Aorta (tissue), 5 donors: ENCODE measurements around the gene TBX20. TPM values are rescaled to one million over a fixed set of nuclear protein-coding genes. Genes with fewer than 3 reads are reported as not detected.
"Not testable (repeated sequence)": the region's sequence is repeated elsewhere in the genome, so short reads cannot be mapped to it uniquely, and the experiment has no call there.

ENCODE experiments used
- ATAC-seq: fragments of 200-7000 bp; cut with Tn5 transposase; one replicate; pipeline ENCODE4 v1.9.1; 2022; ENCODE audit warnings: moderate library complexity; ENCODE audit not compliant: low FRiP score
- DNase-seq, 2 donors: peaks; one replicate each; pipeline ENCODE4 v3.0.0-alpha.2; 2020
- H3K27ac ChIP-seq, 2 donors: one replicate each; pipeline ENCODE4 v1.5.1; 2013; ENCODE audit warnings: low read length in 2 of 2, mild to moderate bottlenecking in 2 of 2, moderate library complexity in 2 of 2, control low read depth in 1 of 2, inconsistent platforms in 1 of 2, low read depth in 1 of 2
- H3K27me3 ChIP-seq, 2 donors: one replicate each; pipeline ENCODE4 v1.6.1; 2013; ENCODE audit warnings: control low read depth in 1 of 2, low read length in 1 of 2, mild to moderate bottlenecking in 1 of 2, moderate library complexity in 1 of 2; ENCODE audit not compliant: insufficient read depth in 2 of 2, control insufficient read depth in 1 of 2
- H3K36me3 ChIP-seq, 2 donors: one replicate each; pipeline ENCODE4 v1.6.1; 2013; ENCODE audit warnings: control low read depth in 1 of 2, low read length in 1 of 2, mild to moderate bottlenecking in 1 of 2; ENCODE audit not compliant: insufficient read depth in 2 of 2, control insufficient read depth in 1 of 2
- H3K4me1 ChIP-seq, 2 donors: one replicate each; pipeline ENCODE4 v1.6.1; 2013; ENCODE audit warnings: low read length in 2 of 2, control low read depth in 1 of 2, mild to moderate bottlenecking in 1 of 2, moderate library complexity in 1 of 2; ENCODE audit not compliant: insufficient read depth in 2 of 2, control insufficient read depth in 1 of 2
- H3K4me3 ChIP-seq, 2 donors: one replicate each; pipeline ENCODE4 v1.5.1; 2013; ENCODE audit warnings: low read length in 2 of 2, control low read depth in 1 of 2, mild to moderate bottlenecking in 1 of 2
- H3K9me3 ChIP-seq: one replicate; pipeline ENCODE4 v1.6.1; 2013; ENCODE audit warnings: mild to moderate bottlenecking, low read length; ENCODE audit not compliant: control insufficient read depth
- WGBS, 2 donors: extraction: QIAGEN DNeasy Blood & Tissue Kit; methylation state at CpG; one replicate each; pipeline ENCODE4 v1.1.7; 2013; 5-methylcytosine and 5-hydroxymethylcytosine counted together
- intact Hi-C, 2 donors: fragments of 100-400 bp; cut with DNase I; formaldehyde crosslinking; loops; one replicate each; pipeline versions ENCODE4 v1.14.2 to v1.15.0; 2022
- polyA plus RNA-seq, 2 donors: library from polyadenylated mRNA; stranded (reverse); fragments of 200-250 nt; gene quantifications; one replicate each; pipeline ENCODE4 v1.2.3, GENCODE V29; 2013
- total RNA-seq, 2 donors: library from RNA; stranded (reverse); fragmentation: NEBNext Ultra II Directional; extraction: Animal tissue kit (Norgen Biotek cat#: 25700); gene quantifications; one replicate each; pipeline ENCODE4 v1.2.1, GENCODE V29; 2021
- donor health status: healthy with polysubstance abuse.
- donor health status: Bipolar disorder and iron deficiency.
- donor health status: DM: no; HTN: no; CAD: no.
- donor health status: DM: no; HTN: no; CAD: no.
- donor health status: DM: yes; HTN: yes; CAD: no.

Gene TBX20
- total and polyA plus RNA-seq, 4 donors: 0.36 TPM; not detected in 3

DNA sequence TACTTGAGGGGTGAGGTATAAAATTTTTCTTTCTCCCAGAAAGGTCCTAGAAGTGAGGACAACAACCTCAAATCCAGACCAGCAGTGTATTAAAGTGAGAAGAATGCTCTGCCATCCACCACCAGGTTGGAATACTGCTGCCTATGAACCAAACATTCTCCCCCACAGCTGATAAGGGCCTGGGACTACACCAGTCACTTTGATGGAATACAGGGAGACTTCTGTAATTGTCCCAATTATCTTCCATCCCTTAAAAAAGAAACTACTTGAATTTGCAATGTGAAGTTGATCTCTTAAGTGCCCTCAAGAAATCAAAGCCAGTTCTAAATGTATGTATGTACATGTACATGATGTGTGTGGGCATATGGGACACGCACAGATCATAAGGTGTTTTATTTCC lies 3.0 kb downstream of the TBX20 start:
- intact Hi-C loops: no loop called here
- DNase-seq (no peak), ATAC-seq (no peak)
- H3K4me1 ChIP-seq: no peaks in the 10 kb centered on the region
- 80% methylated on average over 1 of the region's 1 CpG for WGBS, 2 donors
- H3K4me3 ChIP-seq: no peak overlapping the region
- H3K27me3 ChIP-seq: no peaks in the 10 kb centered on the region
- H3K9me3 ChIP-seq: peaks cover 5% of the 10 kb centered on the region
- no peak overlapping the region for H3K27ac ChIP-seq
- H3K36me3 ChIP-seq: no peaks in the 10 kb centered on the region

DNA sequence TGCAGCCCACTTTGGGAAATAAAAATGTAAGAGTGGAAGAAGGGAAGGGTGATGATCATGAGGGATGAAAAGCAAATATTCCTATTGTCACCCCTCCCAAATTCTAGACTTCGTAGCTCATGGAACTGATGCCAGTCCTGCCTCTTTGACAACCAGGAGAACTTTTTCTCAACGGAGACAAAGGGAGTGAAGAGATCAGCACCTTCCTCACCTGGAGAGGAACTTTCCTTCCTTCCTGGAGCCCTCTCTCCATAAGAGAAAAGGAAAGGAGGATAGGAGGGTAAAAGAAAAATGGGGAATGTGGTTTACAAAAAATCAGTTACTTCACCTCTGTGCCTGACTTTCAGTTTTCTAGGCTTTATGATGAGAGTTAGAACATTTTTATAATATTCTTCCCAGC lies 3.4 kb downstream of the TBX20 start:
- peaks cover 5% of the 10 kb centered on the region for H3K9me3 ChIP-seq
- H3K4me3 ChIP-seq: no peak overlapping the region
- H3K27me3 ChIP-seq: no peaks in the 10 kb centered on the region
- no peak for ATAC-seq
- intact Hi-C loops: no loop called here
- no peaks in the 10 kb centered on the region for H3K4me1 ChIP-seq
- H3K36me3 ChIP-seq: no peaks in the 10 kb centered on the region
- 45 to 51% methylated on average over 2 of the region's 2 CpGs for WGBS, 2 donors
- no peak overlapping the region for H3K27ac ChIP-seq
- DNase-seq: no peak

DNA sequence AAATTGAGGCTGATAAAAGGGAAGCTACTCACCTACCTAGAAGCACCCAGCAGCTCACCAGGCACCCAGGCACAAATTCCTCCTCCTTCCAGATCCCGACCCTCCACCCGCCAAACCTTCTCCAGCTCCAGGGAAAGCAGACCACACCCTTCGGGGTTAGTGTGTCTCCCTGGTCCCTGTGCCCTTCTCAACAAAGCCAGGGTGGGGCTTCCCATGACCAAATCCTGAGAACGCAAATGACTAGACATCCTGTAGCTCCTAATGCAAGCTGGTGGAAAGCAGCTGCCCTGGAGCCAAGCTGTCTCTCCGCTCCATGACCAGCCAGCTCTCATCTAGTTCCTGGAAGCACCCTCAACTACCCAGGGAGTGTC lies 4.4 kb downstream of the TBX20 start:
- no peak overlapping the region for H3K27ac ChIP-seq
- no peaks in the 10 kb centered on the region for H3K4me1 ChIP-seq
- DNase-seq (no peak), ATAC-seq (no peak)
- peaks cover 0 to under 1% of the 10 kb centered on the region in 2 donors for H3K27me3 ChIP-seq
- intact Hi-C loops: no loop called here
- 18 to 21% methylated on average over 5 of the region's 5 CpGs for WGBS, 2 donors
- no peaks in the 10 kb centered on the region for H3K36me3 ChIP-seq
- no peak overlapping the region for H3K4me3 ChIP-seq
- H3K9me3 ChIP-seq: peaks cover 1% of the 10 kb centered on the region

DNA sequence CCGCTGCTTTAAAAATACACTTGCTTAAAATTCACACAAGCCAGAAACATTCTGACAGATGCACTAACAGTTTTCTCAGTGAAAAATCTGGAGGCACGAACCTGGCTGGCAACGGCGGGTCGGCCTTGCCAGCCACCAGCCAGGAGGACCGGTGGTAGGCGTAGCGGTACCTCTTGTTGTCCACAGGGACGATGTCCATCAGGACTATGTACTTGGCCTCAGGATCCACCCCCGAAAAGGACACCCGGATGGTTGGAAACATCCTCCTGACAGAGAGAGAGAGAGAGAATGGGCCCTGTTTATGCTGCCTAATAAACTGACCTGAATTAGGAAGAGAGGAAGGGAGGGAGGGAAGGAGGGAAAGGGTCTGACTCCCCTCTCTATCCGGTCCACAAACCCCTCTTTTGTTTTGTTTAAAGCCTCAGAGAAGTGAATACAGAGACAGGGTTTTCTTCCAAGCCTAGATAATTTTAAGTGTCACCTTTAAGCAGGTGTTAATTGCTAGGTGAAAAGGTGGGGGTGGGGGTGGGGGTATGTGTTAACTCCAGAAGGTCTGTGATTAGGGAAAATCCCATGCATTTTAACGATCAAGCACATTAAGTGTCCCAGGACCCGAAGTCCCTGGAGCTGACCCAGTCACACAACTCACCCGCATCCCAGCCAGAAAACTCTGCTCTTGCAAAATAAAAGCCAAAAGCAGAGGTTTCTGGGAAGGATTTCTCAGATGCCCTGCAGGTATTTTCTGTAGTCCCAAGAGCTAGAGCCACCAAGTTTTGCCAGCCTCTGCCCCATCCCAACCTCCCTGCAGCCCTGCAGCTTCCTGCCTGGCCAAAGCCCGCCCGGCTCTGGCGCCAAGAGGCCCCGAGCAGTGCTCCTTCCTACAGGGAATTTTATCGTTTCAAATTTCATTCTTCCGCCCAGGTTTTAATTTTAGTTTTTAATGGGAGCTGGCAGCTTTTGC lies 5.0 kb downstream of the TBX20 start:
- ATAC-seq: no peak
- Histone ChIP-seq H3K4me3 (no peak overlapping the region), H3K27ac (no peak overlapping the region), H3K36me3 (no peaks in the 10 kb centered on the region), H3K27me3 (peaks cover 0 to 2% of the 10 kb centered on the region in 2 donors), H3K9me3 (no peaks in the 10 kb centered on the region), H3K4me1 (no peaks in the 10 kb centered on the region)
- 22% methylated on average over 21 of the region's 21 CpGs for WGBS, 2 donors
- intact Hi-C loops: no loop called here
- DNase-seq: no peak

DNA sequence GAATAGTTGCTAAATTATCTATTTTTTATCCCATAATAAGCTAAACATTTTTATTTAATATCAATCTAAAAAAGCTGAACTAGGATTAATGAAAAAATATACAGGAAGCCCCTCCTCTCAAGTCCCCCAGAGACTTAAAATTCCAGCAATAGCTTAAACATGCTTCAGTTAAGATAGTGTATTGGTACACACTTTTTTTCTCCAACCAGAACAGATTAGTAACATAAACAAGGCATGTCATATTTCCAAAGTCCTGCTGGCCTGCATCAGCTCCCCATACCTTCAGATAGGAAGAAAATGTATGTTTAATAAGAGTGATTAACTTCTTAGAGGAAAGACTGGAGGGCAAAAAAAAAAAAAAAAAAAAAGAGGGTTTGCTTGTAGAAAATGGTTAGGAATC lies 7.1 kb downstream of the TBX20 start:
- H3K9me3 ChIP-seq: no peaks in the 10 kb centered on the region
- intact Hi-C loops: no loop called here
- no peak for ATAC-seq
- H3K36me3 ChIP-seq: no peaks in the 10 kb centered on the region
- H3K27me3 ChIP-seq: peaks cover 0 to 2% of the 10 kb centered on the region in 2 donors
- no peak for DNase-seq
- H3K4me1 ChIP-seq: no peaks in the 10 kb centered on the region
- no peak overlapping the region for H3K4me3 ChIP-seq
- no peak overlapping the region for H3K27ac ChIP-seq

DNA sequence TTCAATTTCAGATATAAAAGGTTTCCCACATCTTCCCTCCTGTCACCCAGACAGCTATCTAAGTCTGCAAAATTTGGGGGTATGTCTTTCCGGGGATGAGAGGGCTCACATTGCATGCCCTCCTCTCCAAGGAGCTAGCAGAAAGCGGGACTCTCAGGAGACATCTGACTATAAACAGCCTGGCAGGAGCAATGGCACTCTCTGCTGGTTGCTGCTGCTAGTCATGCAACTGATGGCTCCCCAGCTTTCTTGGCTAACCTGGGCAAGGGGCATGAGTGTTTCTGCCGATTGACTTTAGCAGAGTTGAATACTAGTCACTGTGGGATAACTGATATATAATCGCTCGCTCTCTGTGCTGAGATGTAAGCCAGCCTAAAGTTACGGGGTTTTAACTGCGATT lies 12.0 kb downstream of the TBX20 start:
- WGBS, 2 donors: 89 to 90% methylated on average over 7 of the region's 7 CpGs
- intact Hi-C loops: no loop called here
- H3K9me3 ChIP-seq: no peaks in the 10 kb centered on the region
- peaks cover 0 to 2% of the 10 kb centered on the region in 2 donors for H3K27me3 ChIP-seq
- ATAC-seq: no peak
- H3K27ac ChIP-seq: no peak overlapping the region
- no peaks in the 10 kb centered on the region for H3K4me1 ChIP-seq
- H3K36me3 ChIP-seq: no peaks in the 10 kb centered on the region
- no peak overlapping the region for H3K4me3 ChIP-seq
- DNase-seq: no peak

DNA sequence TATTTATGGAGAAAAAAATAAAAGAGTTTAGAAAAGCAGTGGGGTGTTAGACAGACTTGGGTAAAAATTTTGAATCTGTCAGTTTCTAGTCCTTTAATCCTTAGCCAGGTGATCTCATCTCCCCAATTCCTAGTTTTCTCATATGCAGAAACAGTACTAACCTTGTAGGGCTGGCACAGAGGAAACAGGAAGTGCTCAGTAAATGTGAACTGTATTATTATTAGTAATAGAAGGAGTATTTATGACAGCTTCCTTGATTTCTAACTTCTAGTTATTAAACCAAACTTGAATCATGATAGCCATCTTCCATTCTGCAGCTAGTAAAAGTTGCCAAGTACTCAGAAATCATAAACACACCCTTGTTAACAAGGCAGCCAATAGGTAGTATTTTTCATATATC lies 12.5 kb downstream of the TBX20 start:
- Histone ChIP-seq H3K27me3 (peaks cover 0 to 2% of the 10 kb centered on the region in 2 donors), H3K4me3 (no peak overlapping the region), H3K36me3 (no peaks in the 10 kb centered on the region), H3K4me1 (no peaks in the 10 kb centered on the region), H3K27ac (no peak overlapping the region), H3K9me3 (no peaks in the 10 kb centered on the region)
- DNase-seq (no peak), ATAC-seq (no peak)
- intact Hi-C loops: no loop called here

DNA sequence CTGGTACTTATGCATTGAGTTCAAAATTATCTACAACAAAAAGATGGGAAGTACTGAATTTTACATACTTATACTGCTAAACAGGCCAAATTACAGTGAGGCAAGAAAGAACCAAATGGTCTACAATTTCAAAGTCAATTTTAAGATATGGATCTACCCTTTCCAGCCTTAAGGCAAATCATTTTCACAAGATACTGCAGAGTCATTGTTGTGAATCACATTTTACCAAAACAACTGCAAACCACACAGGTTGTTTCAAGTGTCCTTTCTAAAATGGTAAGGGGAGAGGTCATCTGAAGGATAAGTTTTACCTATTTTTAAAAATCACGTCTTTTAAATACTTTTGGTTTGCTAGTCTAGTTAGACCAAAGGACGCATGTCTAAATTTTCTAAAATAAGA lies 12.9 kb downstream of the TBX20 start:
- H3K36me3 ChIP-seq, H3K4me1 ChIP-seq, intact Hi-C loops, H3K27ac ChIP-seq, ATAC-seq, H3K9me3 ChIP-seq, DNase-seq, H3K4me3 ChIP-seq, H3K27me3 ChIP-seq: not testable (repeated sequence)
- WGBS, 2 donors: 45 to 46% methylated on average over 2 of the region's 2 CpGs

DNA sequence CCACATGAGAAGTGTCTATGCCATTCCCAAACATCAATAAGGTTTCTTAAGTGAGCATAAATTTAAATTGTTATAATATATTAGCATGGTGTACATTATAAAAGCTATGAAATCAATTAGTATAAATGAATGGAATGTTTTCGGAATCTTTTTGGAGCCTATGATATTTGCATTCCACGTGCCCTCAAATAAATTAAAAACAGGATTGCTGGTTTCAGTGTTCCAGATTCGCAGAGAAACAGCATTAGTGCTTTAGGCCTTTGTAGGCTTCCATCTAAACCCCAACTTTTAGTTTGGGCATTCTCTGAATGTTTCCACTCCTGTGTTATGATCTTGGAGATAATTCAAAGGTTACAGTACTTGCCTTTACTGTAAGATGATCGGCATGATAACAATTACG lies 15.4 kb downstream of the TBX20 start:
- H3K27ac ChIP-seq, H3K27me3 ChIP-seq, H3K9me3 ChIP-seq, H3K4me3 ChIP-seq, H3K36me3 ChIP-seq, DNase-seq, H3K4me1 ChIP-seq, intact Hi-C loops, ATAC-seq: not testable (repeated sequence)
- 74 to 75% methylated on average over 5 of the region's 5 CpGs for WGBS, 2 donors
